IgD-negative memory B cell (primary cell): ENCODE measurements around the gene NCKAP5. TPM values are rescaled to one million over a fixed set of nuclear protein-coding genes. Genes with fewer than 3 reads are reported as not detected.

Source experiments
- H3K27ac Mint-ChIP-seq, 3 donors: one replicate each; pipeline ENCODE4 v1.8.0; 2020 to 2022; ENCODE audit warnings: mild to moderate bottlenecking in 3 of 3, mixed read lengths in 3 of 3, moderate library complexity in 1 of 3
- H3K27me3 Mint-ChIP-seq: one replicate; pipeline ENCODE4 v1.8.0; 2021; ENCODE audit warnings: mixed read lengths
- H3K36me3 Mint-ChIP-seq: one replicate; pipeline ENCODE4 v1.8.0; 2020; ENCODE audit warnings: mild to moderate bottlenecking, mixed read lengths
- H3K4me1 Mint-ChIP-seq, 3 donors: one replicate each; pipeline ENCODE4 v1.8.0; 2020 to 2022; ENCODE audit warnings: mixed read lengths in 3 of 3, mild to moderate bottlenecking in 1 of 3
- H3K4me3 Mint-ChIP-seq, 4 donors: one replicate each; pipeline ENCODE4 v1.8.0; 2020 to 2022; ENCODE audit warnings: mild to moderate bottlenecking in 4 of 4, mixed read lengths in 4 of 4, moderate library complexity in 3 of 4
- H3K9me3 Mint-ChIP-seq, 3 donors: one replicate each; pipeline ENCODE4 v1.8.0; 2020 to 2021; ENCODE audit warnings: mixed read lengths in 3 of 3, mild to moderate bottlenecking in 1 of 3
- polyA plus RNA-seq: library from polyadenylated mRNA; unstranded; fragments of 300-500 nt; fragmentation: Illumina TruSeq; gene quantifications from one replicate; pipeline ENCODE4 v1.2.3, GENCODE V29; 2021

The NCKAP5 gene
- polyA plus RNA-seq, 1 donor from 2014 or later: not detected

GRCh38 chr2:133426791-133427190 is 141.5 kb downstream of the NCKAP5 start:
- peaks cover 0 to 5% (median 3%) of the 10 kb centered on the region in 3 donors for H3K9me3 Mint-ChIP-seq
- H3K27ac Mint-ChIP-seq: no peak overlapping the region
- no peaks in the 10 kb centered on the region for H3K27me3 Mint-ChIP-seq
- H3K36me3 Mint-ChIP-seq: no peaks in the 10 kb centered on the region
- H3K4me1 Mint-ChIP-seq: no peaks in the 10 kb centered on the region
- H3K4me3 Mint-ChIP-seq: no peak overlapping the region

GRCh38 chr2:133425612-133426011 is 142.7 kb downstream of the NCKAP5 start:
- Mint-ChIP-seq H3K4me1 (no peaks in the 10 kb centered on the region), H3K36me3 (no peaks in the 10 kb centered on the region), H3K9me3 (peaks cover 0 to 5% (median 3%) of the 10 kb centered on the region in 3 donors), H3K4me3 (no peak overlapping the region), H3K27me3 (no peaks in the 10 kb centered on the region), H3K27ac (no peak overlapping the region)

GRCh38 chr2:133424876-133425275 is 143.4 kb downstream of the NCKAP5 start:
- H3K36me3 Mint-ChIP-seq: no peaks in the 10 kb centered on the region
- H3K4me1 Mint-ChIP-seq: no peaks in the 10 kb centered on the region
- H3K27ac Mint-ChIP-seq: no peak overlapping the region

GRCh38 chr2:133422931-133423351 is 145.3 kb downstream of the NCKAP5 start:
- H3K4me3 Mint-ChIP-seq: no peak overlapping the region
- no peaks in the 10 kb centered on the region for H3K4me1 Mint-ChIP-seq
- H3K9me3 Mint-ChIP-seq: no peaks in the 10 kb centered on the region
- H3K27ac Mint-ChIP-seq: no peak overlapping the region
- no peaks in the 10 kb centered on the region for H3K27me3 Mint-ChIP-seq
- H3K36me3 Mint-ChIP-seq: no peaks in the 10 kb centered on the region

More at GRCh38 chr2:133424876-133425275, 143.4 kb downstream of the NCKAP5 start:
- peaks cover 0 to 5% (median 3%) of the 10 kb centered on the region in 3 donors for H3K9me3 Mint-ChIP-seq
- H3K4me3 Mint-ChIP-seq: no peak overlapping the region
- no peaks in the 10 kb centered on the region for H3K27me3 Mint-ChIP-seq

- Mint-ChIP-seq H3K36me3 (no peaks in the 10 kb centered on the region), H3K27ac (no peak overlapping the region), H3K27me3 (no peaks in the 10 kb centered on the region), H3K9me3 (no peaks in the 10 kb centered on the region), H3K4me3 (no peak overlapping the region), H3K4me1 (no peaks in the 10 kb centered on the region)
These were observed 146.5 kb downstream of the NCKAP5 start for GRCh38 chr2:133421516-133422324.

- H3K4me3 Mint-ChIP-seq: no peak overlapping the region
- H3K36me3 Mint-ChIP-seq: no peaks in the 10 kb centered on the region
- no peak overlapping the region for H3K27ac Mint-ChIP-seq
- no peaks in the 10 kb centered on the region for H3K4me1 Mint-ChIP-seq
- no peaks in the 10 kb centered on the region for H3K27me3 Mint-ChIP-seq
- no peaks in the 10 kb centered on the region for H3K9me3 Mint-ChIP-seq
These were observed 147.5 kb downstream of the NCKAP5 start for GRCh38 chr2:133420788-133421187.

- H3K27me3 Mint-ChIP-seq: no peaks in the 10 kb centered on the region
- no peaks in the 10 kb centered on the region for H3K36me3 Mint-ChIP-seq
- no peaks in the 10 kb centered on the region for H3K4me1 Mint-ChIP-seq
These were observed 149.6 kb downstream of the NCKAP5 start for GRCh38 chr2:133418671-133419070.

GRCh38 chr2:133418021-133418420 is 150.2 kb downstream of the NCKAP5 start:
- H3K27ac Mint-ChIP-seq: no peak overlapping the region
- H3K36me3 Mint-ChIP-seq: no peaks in the 10 kb centered on the region
- no peaks in the 10 kb centered on the region for H3K4me1 Mint-ChIP-seq
- H3K9me3 Mint-ChIP-seq: no peaks in the 10 kb centered on the region
- no peak overlapping the region for H3K4me3 Mint-ChIP-seq
- no peaks in the 10 kb centered on the region for H3K27me3 Mint-ChIP-seq

More at GRCh38 chr2:133418671-133419070, 149.6 kb downstream of the NCKAP5 start:
- H3K4me3 Mint-ChIP-seq: no peak overlapping the region
- H3K27ac Mint-ChIP-seq: no peak overlapping the region
- no peaks in the 10 kb centered on the region for H3K9me3 Mint-ChIP-seq

- no peak overlapping the region for H3K4me3 Mint-ChIP-seq
These were observed 150.8 kb downstream of the NCKAP5 start for GRCh38 chr2:133417415-133417814.

GRCh38 chr2:133416736-133417135 is 151.5 kb downstream of the NCKAP5 start:
- Mint-ChIP-seq H3K4me3 (no peak overlapping the region), H3K36me3 (no peaks in the 10 kb centered on the region), H3K4me1 (no peaks in the 10 kb centered on the region), H3K27ac (no peak overlapping the region), H3K9me3 (no peaks in the 10 kb centered on the region), H3K27me3 (no peaks in the 10 kb centered on the region)

More at GRCh38 chr2:133417415-133417814, 150.8 kb downstream of the NCKAP5 start:
- H3K27me3 Mint-ChIP-seq: no peaks in the 10 kb centered on the region
- H3K36me3 Mint-ChIP-seq: no peaks in the 10 kb centered on the region
- no peaks in the 10 kb centered on the region for H3K9me3 Mint-ChIP-seq
- H3K4me1 Mint-ChIP-seq: no peaks in the 10 kb centered on the region
- H3K27ac Mint-ChIP-seq: no peak overlapping the region

- no peaks in the 10 kb centered on the region for H3K27me3 Mint-ChIP-seq
- H3K4me1 Mint-ChIP-seq: no peaks in the 10 kb centered on the region
- no peaks in the 10 kb centered on the region for H3K36me3 Mint-ChIP-seq
- H3K4me3 Mint-ChIP-seq: no peak overlapping the region
- H3K9me3 Mint-ChIP-seq: no peaks in the 10 kb centered on the region
- H3K27ac Mint-ChIP-seq: no peak overlapping the region
These were observed 152.1 kb downstream of the NCKAP5 start for GRCh38 chr2:133416146-133416545.

GRCh38 chr2:133415210-133415876 is 152.9 kb downstream of the NCKAP5 start:
- no peaks in the 10 kb centered on the region for H3K9me3 Mint-ChIP-seq

GRCh38 chr2:133414486-133415209 is 153.6 kb downstream of the NCKAP5 start:
- H3K27ac Mint-ChIP-seq: no peak overlapping the region
- H3K9me3 Mint-ChIP-seq: no peaks in the 10 kb centered on the region
- no peak overlapping the region for H3K4me3 Mint-ChIP-seq
- H3K27me3 Mint-ChIP-seq: no peaks in the 10 kb centered on the region
- no peaks in the 10 kb centered on the region for H3K4me1 Mint-ChIP-seq
- no peaks in the 10 kb centered on the region for H3K36me3 Mint-ChIP-seq

More at GRCh38 chr2:133415210-133415876, 152.9 kb downstream of the NCKAP5 start:
- Mint-ChIP-seq H3K27me3 (no peaks in the 10 kb centered on the region), H3K36me3 (no peaks in the 10 kb centered on the region), H3K27ac (no peak overlapping the region), H3K4me1 (no peaks in the 10 kb centered on the region), H3K4me3 (no peak overlapping the region)

- no peaks in the 10 kb centered on the region for H3K27me3 Mint-ChIP-seq
- no peaks in the 10 kb centered on the region for H3K9me3 Mint-ChIP-seq
- no peak overlapping the region for H3K27ac Mint-ChIP-seq
- no peaks in the 10 kb centered on the region for H3K36me3 Mint-ChIP-seq
- H3K4me1 Mint-ChIP-seq: no peaks in the 10 kb centered on the region
- H3K4me3 Mint-ChIP-seq: no peak overlapping the region
These were observed 154.4 kb downstream of the NCKAP5 start for GRCh38 chr2:133413863-133414262.

GRCh38 chr2:133412694-133413093 is 155.6 kb downstream of the NCKAP5 start:
- no peaks in the 10 kb centered on the region for H3K36me3 Mint-ChIP-seq

More at GRCh38 chr2:133412694-133413093, 155.6 kb downstream of the NCKAP5 start:
- H3K27ac Mint-ChIP-seq: no peak overlapping the region
- H3K4me1 Mint-ChIP-seq: no peaks in the 10 kb centered on the region
- H3K27me3 Mint-ChIP-seq: no peaks in the 10 kb centered on the region
- no peak overlapping the region for H3K4me3 Mint-ChIP-seq
- H3K9me3 Mint-ChIP-seq: peaks cover 0 to 2% (median 0%) of the 10 kb centered on the region in 3 donors
